Bronchial epithelial cell (primary cell): ENCODE measurements around the gene CMIP. TPM values are rescaled to one million over a fixed set of nuclear protein-coding genes. Genes with fewer than 3 reads are reported as not detected.
A peak's percentile ranks its signal among the peaks of the same experiment; 100 is the strongest.

Experiments used
- DNase-seq: peaks from one replicate; pipeline ENCODE4 v3.0.0-alpha.2; 2010; ENCODE audit warnings: low read depth
- FAIRE-seq: peaks from 2 replicates; lab custom pipeline; 2011; peaks lifted over from hg19 to GRCh38; lab: Jason Lieb, UNC
- H3K27me3 ChIP-seq: 2 replicates; pipeline ENCODE4 v1.5.1; 2011; ENCODE audit warnings: low read length; ENCODE audit not compliant: control insufficient read depth, insufficient read depth
- H3K36me3 ChIP-seq: 2 replicates; pipeline ENCODE4 v1.5.1; 2011; ENCODE audit warnings: low read length; ENCODE audit not compliant: control insufficient read depth, insufficient read depth
- H3K4me3 ChIP-seq: 2 replicates; pipeline ENCODE4 v1.5.1; 2011; ENCODE audit warnings: mild to moderate bottlenecking, low read depth, low read length, control low read depth
- total RNA-seq: library from RNA; depleted of rRNA; stranded (reverse); fragments of >200 nt; gene quantifications from 2 replicates; pipeline ENCODE4 v1.2.1, GENCODE V29; 2014
- TF ChIP-seq, protein P1 (sequence below): IDR thresholded peaks from 2 replicates; pipeline ENCODE4 v1.5.1; 2011; ENCODE audit warnings: mild to moderate bottlenecking, moderate library complexity, low read length, control low read depth, inconsistent platforms; ENCODE audit not compliant: insufficient read depth, severe bottlenecking

CMIP gene
- total RNA-seq, 1 donor from 2014 or later, result 21.1 TPM

DNA sequence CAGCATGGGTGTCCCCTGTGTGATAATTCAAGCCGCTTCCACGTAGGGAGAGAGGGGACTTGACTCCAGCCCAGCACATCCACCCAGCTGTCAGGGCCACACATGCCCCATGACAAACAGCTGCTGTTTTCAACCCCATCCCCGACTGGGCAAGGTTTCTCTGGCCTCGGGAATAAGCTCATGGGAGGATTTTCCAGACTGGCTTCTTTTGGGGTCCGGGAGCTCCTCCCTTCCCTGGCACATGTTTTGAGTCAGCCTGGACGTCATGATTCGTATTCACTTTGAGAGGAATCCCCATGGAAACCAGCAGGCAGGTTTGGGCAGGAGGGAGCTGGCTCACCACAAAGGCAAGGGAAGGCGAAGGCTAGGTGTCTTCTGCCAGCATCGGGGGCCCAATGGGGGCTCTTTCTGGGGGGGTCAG is 156.4 kb downstream of the CMIP start:
- Histone ChIP-seq H3K36me3 (peaks cover 3% of the 10 kb centered on the region), H3K4me3 (no peak overlapping the region), H3K27me3 (no peaks in the 10 kb centered on the region)
- FAIRE-seq, result no peak
- TF ChIP-seq, protein P1, sequence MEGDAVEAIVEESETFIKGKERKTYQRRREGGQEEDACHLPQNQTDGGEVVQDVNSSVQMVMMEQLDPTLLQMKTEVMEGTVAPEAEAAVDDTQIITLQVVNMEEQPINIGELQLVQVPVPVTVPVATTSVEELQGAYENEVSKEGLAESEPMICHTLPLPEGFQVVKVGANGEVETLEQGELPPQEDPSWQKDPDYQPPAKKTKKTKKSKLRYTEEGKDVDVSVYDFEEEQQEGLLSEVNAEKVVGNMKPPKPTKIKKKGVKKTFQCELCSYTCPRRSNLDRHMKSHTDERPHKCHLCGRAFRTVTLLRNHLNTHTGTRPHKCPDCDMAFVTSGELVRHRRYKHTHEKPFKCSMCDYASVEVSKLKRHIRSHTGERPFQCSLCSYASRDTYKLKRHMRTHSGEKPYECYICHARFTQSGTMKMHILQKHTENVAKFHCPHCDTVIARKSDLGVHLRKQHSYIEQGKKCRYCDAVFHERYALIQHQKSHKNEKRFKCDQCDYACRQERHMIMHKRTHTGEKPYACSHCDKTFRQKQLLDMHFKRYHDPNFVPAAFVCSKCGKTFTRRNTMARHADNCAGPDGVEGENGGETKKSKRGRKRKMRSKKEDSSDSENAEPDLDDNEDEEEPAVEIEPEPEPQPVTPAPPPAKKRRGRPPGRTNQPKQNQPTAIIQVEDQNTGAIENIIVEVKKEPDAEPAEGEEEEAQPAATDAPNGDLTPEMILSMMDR, result no peak
- DNase-seq, result peak; percentile 98

DNA sequence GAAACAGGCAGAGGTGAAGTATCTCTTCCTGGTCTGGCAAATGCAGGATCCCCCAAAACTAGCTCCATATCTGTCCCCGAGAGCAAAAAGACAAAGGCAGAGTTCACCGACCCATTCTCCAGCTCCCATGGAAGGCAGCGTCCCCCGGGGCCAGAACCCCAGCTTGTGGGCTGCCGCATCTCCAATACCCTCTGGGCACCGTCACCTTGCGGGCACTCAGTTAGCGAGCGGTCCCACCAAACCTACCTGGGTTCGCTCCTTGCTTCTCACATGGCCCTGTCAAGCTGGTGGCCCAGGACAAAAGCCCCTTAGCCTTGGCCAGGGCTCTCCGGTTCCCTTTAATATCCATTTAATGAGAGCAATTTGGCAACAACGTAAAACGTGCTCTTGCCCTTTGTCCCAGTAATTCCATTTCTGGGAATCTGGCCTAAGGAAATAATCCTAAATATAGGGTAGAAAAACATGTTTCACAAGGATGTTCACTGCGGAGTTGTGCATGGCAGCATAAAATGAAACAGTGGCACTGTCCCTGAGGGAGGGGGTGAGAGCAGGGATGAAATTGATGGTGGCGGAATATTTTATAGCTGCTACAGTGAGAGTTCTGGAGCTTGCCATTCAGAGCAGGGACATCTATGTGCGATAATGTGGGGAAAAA is 157.1 kb downstream of the CMIP start:
- no peak for DNase-seq
- FAIRE-seq, result no peak
- Histone ChIP-seq H3K27me3 (no peaks in the 10 kb centered on the region), H3K36me3 (peaks cover 3% of the 10 kb centered on the region), H3K4me3 (no peak overlapping the region)
- TF ChIP-seq, protein P1, result no peak

GRCh38 chr16:81602256-81602776 is 157.7 kb downstream of the CMIP start:
- FAIRE-seq, result no peak
- Histone ChIP-seq H3K27me3 (no peaks in the 10 kb centered on the region), H3K36me3 (peaks cover 5% of the 10 kb centered on the region), H3K4me3 (no peak overlapping the region)
- no peak for DNase-seq
- TF ChIP-seq, protein P1, result no peak

- Histone ChIP-seq H3K4me3 (no peak overlapping the region), H3K27me3 (no peaks in the 10 kb centered on the region), H3K36me3 (peaks cover 6% of the 10 kb centered on the region)
- TF ChIP-seq, protein P1, result no peak
- FAIRE-seq (no peak), DNase-seq (no peak)
These were observed 158.2 kb downstream of the CMIP start for GRCh38 chr16:81602792-81603191.

- peak; percentile 91 for DNase-seq
- Histone ChIP-seq H3K4me3 (no peak overlapping the region), H3K27me3 (no peaks in the 10 kb centered on the region), H3K36me3 (peaks cover 8% of the 10 kb centered on the region)
- no peak for FAIRE-seq
- TF ChIP-seq, protein P1, result no peak
These were observed 160.4 kb downstream of the CMIP start for GRCh38 chr16:81604960-81605383.
